Ammon's horn (tissue), 1 donor: Measurements from ENCODE around the gene BANF1.
"Not testable (repeated sequence)": the region's sequence is repeated elsewhere in the genome, so short reads cannot be mapped to it uniquely, and the experiment has no call there.

ENCODE experiments used
- DNase-seq: peaks from one replicate; pipeline ENCODE4 v3.0.0-alpha.2; 2016; ENCODE audit warnings: low spot score

Gene BANF1

DNA sequence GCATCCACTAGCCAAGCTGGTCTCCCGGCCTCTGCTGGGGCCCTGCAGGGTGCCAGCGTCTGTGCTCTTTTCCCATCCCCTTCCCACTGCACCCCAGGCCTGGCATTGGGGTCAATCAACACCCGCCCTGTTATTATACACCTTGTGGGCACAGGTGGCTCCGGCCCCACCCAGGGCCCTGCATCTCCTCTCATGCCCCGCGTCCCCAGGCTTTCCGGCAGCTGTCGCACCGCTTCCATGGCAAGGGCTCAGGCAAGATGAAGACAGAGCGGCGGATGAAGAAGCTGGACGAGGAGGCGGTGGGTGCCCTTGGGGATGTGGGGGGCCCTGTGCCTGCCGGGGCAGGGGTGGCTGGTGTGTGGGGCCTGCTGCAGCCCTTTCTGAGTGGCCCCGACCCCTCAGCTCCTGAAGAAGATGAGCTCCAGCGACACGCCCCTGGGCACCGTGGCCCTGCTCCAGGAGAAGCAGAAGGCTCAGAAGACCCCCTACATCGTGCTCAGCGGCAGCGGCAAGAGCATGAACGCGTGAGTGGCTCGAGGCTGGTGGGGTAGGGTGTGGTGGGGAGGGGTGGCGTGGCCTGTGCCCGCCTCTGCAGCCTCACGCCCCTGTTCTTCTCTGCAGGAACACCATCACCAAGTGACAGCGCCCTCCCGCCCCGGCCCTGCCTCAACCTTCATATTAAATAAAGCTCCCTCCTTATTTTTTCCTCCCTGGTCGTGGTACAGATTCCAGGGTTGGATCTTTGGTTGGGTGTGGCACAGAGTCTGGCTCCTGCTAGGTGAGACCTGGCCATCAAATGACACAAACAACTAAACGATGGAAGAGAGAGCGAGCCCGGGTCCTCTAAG is 23.7 kb upstream of the BANF1 start:
- no peak for DNase-seq

DNA sequence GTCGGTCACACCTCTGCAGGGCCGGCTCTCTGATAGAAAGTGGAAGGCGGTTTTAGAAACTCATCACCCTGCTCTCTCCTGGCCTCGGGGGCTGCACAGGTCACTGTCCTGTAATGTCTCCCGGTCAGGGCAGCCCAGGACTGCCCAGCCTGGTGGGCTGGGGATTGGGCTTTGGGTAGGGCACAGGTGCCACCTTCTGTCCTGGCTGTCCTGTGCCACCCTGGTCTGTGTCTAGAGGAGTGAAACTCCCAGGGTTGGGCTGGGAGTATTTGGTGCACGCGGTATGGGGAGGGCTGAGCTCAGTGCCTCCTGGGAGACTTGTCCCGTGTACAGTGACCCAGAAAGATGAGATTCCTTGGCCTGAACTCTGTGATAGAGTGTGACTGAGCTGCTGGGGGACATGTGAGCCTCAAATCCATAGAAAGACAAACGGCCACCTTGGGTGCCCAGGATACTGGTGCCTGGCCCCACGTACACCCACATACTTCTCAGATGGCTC is 23.0 kb upstream of the BANF1 start:
- no peak for DNase-seq

DNA sequence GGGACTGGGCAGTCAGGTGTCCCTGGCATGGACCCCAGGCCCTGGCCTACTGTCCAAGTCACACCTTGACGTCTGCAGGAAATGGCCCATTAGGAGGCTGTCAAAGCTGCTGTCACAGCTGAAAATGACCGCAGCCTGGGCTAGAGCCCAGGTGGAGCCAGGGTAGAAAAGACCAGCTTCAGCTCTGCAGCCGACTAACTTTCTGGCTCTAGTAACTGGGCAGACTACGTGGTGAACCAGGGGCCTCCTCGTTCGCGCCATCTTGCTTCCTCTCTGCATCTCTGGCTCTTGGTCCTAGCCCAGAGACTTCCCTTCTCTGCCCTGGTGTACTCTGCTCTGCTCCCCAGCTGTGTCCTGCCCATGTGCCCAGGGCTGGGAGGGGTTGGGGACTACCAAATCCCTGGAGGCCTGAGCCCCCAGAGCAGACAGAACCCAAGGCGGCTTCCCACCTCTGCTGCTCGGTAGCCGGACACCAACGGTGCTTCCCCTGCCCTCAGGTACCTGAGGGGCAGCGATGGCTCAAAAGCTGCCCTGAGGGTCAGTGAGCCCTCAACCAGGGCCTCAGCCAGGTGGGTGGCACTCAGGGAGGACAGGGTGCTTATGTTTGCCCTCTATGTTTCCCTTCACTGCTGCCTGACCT is 21.1 kb upstream of the BANF1 start:
- no peak for DNase-seq

DNA sequence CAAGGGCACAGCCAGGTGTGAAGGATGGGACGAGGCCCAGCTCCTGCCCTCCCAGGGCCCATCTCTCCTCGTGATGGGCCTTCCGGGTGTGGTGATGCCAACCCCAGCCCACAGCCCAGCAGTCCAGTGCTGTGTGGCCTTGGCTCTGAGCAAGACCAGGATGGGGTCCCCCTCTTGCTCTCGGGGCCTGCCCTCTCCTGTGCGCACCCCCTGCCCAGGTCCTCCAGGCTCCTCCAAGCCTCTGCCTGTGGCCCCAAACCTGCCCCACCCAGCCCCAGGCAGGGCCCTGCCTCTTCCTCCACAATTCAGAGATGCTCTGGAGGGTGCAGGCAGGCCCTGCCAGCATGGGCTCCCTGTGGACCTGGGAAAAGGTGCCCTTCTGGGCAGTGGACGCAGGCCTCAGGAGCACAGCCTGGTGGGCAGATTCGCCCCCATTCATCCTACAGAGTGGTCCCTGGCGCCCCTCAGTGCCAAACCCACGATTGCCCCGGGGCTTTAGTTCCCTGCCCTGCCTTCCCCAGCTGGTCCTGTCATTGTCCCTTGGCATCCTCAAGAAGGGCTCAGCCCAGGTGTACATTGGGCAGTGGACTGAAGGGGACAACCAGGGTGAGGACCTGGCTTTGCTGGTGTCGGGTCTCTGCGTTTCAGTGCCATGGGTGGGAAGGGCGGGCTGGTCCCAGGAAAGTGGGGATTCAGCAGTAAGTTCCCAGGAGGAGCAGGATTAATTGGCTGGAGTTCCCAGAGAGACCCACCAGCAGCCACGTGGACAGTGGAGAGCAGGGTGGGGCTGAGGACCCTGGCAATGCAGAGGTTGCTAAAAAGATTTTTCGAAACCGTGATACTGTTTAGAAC is 20.1 kb upstream of the BANF1 start:
- no peak for DNase-seq

DNA sequence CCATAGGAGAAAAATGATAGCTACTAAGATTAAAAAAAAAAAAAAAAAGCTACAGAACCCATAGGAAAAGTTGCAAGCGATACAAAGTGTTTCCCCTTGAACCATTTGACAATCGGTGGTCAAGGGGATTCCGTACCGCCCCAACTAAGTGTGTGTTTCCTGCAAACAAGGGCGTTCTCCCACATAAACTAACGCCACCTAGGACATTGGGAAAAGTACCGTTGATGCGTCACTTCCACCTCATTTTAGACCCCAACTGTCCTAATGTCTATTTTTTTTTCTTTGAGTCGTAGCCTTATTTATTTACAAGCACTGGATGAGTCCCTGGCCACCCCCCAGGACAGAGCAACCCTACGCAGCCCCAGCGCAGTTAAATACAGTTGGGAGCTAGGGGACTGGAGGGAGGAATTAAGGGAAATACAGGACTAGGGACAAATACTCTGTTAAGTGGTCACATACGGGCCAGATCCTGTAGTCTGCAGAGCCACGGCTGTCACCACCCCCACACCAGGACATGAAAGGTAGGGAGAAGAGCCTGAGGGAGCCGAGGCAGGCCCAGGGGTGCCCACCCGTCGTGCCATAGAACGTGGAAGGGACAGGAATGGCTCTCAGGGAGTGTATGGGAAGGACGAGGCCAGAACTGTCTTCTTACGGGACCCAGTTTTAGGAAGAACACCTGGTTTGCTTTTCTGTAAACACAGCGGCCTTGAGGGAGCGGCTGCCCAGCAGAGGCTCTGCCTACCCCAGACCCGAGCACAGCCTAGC is 19.3 kb upstream of the BANF1 start:
- DNase-seq: no peak

DNA sequence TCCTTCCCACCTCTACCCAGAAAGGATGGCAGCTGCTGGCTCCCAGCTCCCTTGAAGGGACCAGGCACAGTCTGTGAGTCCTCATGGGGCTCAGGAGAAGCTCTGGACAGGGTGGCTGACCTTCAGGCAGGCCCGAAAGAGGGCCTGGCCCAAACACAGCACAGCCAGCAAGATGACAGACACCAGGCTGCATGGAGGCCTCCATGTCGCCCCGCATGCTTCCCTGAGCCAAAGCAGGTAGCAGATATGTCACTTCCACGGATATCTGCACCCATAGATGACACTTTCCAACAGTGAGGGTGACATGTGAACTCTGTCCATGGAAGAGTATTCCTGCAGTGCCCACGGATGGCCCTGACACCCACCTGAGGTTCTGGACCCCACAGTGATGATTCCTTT is 18.7 kb upstream of the BANF1 start:
- DNase-seq: no peak

DNA sequence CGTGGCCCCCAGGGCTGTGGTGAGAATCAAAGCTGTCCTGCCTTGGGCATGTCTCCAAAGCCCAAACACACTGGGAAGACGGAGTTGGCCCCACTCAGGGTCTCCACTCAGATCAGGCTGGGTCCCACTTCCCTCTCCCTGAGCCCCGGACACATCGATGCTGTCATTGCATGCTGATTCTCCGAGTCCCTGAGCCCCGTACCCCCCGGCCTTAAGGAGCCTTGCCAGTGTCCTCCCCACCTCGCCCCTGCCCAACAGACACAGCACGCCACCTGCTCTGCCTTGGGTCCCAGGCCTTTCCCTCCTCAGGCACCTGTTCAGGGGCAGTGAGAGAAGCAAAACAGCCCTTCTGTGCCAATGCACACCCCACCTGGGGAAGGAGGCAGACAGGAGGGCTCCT is 15.0 kb upstream of the BANF1 start:
- no peak for DNase-seq

DNA sequence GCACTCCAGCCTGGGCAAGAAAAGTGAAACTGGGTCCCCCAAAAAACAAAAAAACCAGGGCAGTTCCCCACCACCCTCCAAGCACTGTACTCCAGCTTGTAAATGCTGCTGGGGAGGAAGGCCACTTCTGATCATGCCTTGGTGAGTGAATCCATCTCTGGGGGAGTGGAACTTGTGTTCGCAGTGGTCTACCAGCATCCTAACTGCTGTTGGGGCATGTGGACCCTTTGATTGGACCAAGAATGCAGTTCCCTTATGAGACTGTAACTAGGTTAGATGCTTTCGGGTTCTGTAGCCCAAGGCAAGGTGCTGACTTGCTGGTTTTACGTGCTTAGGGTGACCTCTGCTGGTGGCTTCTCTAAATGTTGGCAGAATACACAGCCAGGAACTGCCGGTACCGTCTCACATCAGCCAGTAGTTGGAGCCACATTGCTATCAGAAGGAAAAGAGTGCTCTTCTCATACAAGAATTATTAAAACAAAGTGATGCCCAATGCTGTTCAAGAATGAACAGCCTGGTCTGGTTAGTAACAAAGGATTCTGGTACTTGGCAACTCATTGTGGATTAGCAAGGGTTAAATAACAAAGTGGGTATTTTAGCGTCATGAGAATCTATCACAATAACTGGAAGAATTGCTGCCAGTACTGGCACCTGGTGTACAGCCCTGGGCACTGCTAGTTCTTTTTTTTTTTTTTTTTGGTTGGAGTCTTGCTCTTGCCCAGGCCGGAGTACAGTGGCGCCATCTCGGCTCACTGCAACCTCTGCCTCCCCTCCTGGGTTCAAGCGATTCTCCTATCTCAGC is 13.3 kb upstream of the BANF1 start:
- peak; percentile 98 for DNase-seq

DNA sequence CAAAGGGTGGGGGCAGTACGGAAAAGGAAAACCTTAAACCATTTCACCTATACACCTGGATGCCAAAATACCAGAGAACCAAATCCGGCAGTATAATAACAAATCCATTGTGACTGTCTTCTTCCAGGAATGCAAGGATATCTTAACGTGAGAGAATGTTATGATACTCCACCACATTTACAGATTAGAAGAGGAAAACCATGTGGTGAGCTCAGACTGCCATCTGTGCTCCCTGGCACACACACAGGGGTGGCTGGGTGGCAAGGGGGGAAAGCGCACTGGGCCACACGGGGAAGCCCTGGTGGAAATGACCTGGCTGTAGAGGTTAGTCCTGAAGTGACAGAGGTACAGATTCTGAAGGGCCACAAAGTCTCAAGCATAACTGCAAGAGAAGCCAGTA is 10.2 kb upstream of the BANF1 start:
- DNase-seq: no peak

DNA sequence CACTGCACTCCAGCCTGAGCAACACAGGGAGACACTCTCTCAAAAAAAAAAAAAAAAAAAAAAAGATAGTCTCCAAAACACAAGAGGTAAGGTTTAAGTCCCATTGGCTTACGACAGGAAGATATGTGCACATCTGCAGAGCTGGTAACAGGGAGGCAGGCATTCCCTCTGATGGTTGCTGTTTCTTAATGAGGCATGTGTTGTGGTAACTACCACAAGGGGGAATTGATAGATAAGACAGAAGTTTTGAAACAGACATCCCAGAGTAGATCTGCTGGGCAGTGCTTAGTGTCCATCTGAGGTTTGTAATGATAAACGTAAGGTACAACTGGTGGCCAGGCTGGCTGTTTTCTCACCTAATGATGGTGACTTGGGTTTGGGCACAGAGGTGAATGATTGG is 5.0 kb upstream of the BANF1 start:
- DNase-seq: no peak

DNA sequence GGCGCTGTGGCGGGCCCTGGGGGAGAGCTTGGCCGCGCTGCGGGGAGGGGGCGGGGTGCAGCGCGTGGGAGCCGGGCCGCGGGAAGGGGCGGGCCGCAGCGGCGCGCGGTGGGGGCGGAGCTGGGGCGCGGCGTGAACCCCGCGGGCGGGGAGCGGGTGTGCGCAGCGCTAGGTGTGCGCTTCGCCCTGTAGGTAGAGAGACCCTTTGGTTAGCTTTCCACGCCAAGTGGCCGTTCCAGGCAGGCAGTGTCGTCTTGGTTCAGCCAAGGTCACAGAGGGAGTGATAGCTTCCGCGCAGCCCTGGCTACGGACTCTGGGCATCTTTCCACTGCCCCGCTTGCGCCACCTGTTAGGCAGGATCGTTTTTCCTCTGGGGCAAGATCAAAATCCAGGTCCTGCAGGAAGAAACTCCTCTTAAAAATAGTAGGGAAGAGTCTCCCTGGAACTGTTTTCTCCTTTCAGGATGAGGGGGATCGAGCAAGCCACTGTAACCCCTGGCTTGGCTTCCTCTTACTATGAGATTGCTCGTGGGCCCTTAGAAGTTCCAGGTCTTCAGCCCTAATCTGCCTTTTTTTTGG is 434 bp downstream of the BANF1 start:
- peak; percentile 73 for DNase-seq

DNA sequence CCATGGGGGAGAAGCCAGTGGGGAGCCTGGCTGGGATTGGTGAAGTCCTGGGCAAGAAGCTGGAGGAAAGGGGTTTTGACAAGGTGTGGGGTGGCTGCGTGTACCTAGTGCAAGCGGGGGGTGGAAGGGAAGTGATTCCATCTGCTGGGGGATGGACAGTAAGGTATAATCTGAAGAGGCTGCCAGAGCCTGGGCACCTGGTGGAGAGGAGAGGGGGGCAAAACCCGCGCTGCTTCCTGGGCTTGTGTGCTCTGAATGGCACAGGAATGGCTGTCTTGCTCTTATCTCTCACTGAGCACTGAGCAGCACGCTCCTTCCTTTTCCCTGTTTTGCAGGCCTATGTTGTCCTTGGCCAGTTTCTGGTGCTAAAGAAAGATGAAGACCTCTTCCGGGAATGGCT is 988 bp downstream of the BANF1 start:
- no peak for DNase-seq

DNA sequence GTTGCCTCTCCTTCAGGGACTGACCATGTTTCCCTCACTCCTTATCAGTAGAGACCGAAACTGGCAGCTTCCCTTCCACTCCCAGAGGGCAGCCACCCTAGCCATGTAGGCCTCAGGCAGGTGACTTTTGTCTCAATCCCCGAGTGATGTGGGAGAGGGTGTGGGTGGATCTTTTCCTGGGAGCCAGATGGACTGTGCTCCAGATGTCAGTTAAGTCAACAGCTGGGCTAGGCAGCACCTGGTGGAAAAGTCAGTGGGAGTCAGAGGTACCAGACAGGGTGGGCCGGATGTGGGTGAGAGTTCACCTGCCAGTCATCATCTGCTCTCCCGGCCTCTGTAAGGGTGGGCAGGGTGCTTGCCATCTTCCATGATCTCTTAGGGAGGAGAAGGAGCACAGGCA is 1.9 kb downstream of the BANF1 start:
- no peak for DNase-seq

DNA sequence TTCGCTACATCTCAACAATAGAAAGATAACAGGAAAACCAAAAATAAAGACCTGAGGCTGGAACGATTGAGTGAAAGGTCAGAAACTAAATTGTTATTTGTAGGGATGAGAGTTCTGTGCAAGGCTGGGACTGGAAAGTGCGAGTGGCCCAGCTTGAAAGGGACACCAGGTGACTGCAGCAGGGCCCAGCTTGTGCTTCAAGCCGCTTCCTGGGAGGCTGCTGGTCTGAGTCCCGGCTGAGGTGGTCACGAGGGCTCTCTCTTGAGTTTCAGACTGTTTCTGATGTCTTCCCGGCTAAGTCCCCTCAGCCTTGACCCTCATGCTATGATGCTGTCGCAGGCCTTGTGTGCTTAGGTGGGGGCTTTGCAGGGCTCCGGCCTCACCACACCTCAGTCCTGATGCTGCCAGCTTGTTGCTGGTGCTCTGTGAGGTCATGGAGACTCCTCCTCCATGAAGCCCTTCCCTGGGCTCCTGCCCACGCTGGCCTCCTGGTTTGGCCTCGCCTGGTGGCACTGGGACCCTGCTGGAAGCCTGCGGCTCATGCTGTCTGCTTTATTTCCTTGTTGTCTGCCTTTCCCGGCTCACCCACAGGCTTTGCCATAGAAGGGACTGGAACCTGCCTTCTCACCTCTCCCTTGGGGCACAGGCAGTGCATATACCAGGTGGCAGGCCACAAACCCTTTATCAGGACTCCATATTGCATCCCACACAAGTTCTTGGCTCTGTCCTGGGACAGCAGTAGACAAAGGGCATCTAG is 4.0 kb downstream of the BANF1 start:
- DNase-seq: no peak

DNA sequence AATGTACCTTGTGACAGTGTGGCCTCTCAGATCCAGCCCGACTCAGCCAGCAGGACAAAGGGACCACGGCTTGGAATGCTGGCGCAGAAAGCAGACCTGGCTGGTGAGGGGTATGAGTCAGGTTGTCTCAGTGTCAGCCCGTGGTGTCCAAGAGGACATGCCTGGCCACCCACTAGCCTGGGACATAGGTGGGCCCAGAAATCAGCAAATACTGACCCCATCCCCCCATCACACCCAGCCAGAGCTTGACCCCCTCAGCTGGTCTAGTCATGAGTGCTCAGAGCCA is 4.5 kb downstream of the BANF1 start:
- DNase-seq: no peak

DNA sequence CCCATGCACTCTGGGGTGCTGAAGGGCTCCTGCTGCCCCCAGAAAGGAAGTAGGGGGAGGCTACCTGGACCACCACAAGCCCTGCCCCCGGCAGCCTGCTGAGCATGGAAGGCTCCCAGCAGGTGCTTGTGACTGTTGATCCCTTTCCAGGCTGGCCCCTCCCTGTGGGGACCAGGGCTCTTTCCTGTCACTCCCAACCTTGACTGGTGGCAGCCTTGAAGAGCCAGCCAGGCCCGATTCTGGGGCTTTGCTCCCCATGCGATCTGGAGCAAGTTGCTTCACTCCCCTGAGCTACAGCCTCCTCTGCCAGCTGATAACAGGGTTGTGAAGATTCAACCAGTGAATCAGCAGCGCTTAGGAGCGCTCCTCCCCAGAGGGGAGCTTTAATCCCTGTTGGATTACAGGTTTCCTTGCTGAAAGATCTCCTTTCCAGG is 4.9 kb downstream of the BANF1 start:
- no peak for DNase-seq

DNA sequence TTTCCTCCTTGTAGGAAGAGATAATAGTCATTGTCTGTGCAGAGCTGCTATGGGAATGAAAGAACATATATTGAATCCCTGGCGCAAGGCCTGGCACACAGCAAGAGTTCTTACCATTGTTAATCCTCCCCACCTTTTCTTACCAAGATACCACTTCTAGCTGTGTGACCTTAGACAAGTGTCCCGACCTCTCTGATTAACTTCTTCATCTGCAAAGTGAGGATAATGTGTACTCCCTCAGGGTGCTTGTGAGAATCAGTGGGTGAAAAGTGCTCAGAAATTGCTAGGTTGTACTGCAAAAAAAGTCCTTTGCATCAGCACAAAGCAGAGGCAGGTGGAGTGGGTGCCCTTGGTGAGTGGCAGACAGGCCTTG is 5.8 kb downstream of the BANF1 start:
- DNase-seq: no peak

DNA sequence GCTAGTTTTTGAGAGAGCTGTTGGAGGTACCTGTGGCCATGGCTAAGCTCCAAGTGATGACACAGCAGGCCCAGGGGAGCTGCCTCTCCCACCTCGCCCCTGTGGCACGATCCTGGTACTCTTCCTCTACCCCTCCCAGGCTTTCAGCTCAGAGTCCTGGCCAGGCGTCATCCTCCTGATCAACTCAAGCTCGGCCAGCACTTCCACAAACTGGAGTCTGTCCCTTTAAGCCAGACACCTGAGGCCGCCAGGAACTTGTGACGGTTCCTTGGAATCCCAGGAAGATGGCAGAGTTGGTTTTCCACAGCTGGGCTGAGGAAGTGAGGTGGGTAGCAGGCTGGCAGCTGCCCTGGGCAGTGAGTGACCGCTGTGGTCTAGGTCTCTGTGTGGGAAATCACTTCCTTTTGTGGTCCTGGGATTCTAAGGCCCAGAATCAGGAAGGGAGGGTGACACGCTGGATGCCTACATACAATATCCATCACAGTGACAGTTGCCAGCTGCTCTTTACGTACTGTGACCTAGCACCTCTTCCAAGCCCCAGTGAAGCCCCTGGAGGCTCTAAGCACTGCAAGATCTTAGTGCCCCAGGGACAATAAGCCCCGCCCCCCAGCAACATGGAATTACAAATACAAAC is 6.3 kb downstream of the BANF1 start:
- no peak for DNase-seq

DNA sequence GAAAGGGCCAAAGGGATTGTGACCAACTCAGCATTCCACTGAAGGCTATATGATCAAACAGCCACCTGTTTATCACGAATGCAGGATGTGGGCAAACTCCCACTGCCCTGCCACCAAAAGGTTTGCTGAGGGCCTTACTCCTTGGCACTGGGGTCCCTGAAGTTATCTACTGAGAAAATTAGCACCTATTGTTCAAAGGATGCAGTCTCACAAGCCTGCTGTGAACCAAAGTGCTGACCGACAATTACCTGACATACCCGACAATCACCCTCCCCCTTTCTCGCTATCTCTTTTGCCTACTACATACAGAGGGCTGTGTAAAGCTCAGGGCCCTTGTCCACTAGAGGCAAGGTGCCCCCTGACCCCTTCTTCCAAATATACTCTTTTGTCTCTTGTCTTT is 7.7 kb downstream of the BANF1 start:
- not testable (repeated sequence) for DNase-seq
